Left ventricle myocardium inferior (tissue), 1 donor: ENCODE data around the gene ADCY4. TPM values are rescaled to one million over a fixed set of nuclear protein-coding genes. Genes with fewer than 3 reads are reported as not detected.
A peak's percentile ranks its signal among the peaks of the same experiment; 100 is the strongest.

ENCODE experiments used
- DNase-seq: peaks from one replicate; pipeline ENCODE4 v3.0.0-alpha.2; 2020
- H3K27ac ChIP-seq: fragments of 200-600 bp; replicated peaks from 2 replicates; pipeline ENCODE4 v1.8.0; 2021
- H3K27me3 ChIP-seq: fragments of 200-600 bp; 2 replicates; pipeline ENCODE4 v1.8.0; 2021; ENCODE audit warnings: low read depth
- H3K36me3 ChIP-seq: fragments of 200-600 bp; 2 replicates; pipeline ENCODE4 v1.8.0; 2021
- H3K4me1 ChIP-seq: fragments of 200-600 bp; 2 replicates; pipeline ENCODE4 v1.8.0; 2021
- H3K4me3 ChIP-seq: fragments of 200-600 bp; 2 replicates; pipeline ENCODE4 v1.8.0; 2021; ENCODE audit warnings: mild to moderate bottlenecking, moderate library complexity
- H3K9me3 ChIP-seq: fragments of 200-600 bp; replicated peaks from 2 replicates; pipeline ENCODE4 v1.8.0; 2021
- CTCF ChIP-seq: fragments of 200-600 bp; IDR thresholded peaks from 2 replicates; pipeline ENCODE4 v1.8.0; 2021; ENCODE audit warnings: antibody characterized with exemption, mild to moderate bottlenecking, borderline replicate concordance
- intact Hi-C: fragments of 100-400 bp; cut with micrococcal nuclease; formaldehyde crosslinking; loops from one replicate; pipeline ENCODE4 v1.11.0; 2022
- total RNA-seq: library from RNA; stranded (reverse); fragmentation: NEBNext Ultra II Directional; extraction: Animal tissue kit (Norgen Biotek cat#: 25700); gene quantifications from one replicate; pipeline ENCODE4 v1.2.1, GENCODE V29; 2021
- donor health status: DM: no; HTN: yes; CAD: no; lungs with severe emphysema.

ADCY4 gene
- total RNA-seq, 1 donor from 2014 or later, result 26.6 TPM

- DNase-seq, result peak; percentile 42
- no peak for TF ChIP-seq CTCF
- Histone ChIP-seq H3K4me3 (no peak overlapping the region), H3K9me3 (no peaks in the 10 kb centered on the region), H3K4me1 (peaks cover 47% of the 10 kb centered on the region), H3K27me3 (no peaks in the 10 kb centered on the region), H3K27ac (peak overlapping the region; percentile 30), H3K36me3 (no peaks in the 10 kb centered on the region)
- intact Hi-C loops, result no loop called here
Observed at GRCh38 chr14:24277606-24278321, 57.1 kb downstream of the ADCY4 start.

GRCh38 chr14:24277071-24277470, 57.8 kb downstream of the ADCY4 start:
- Histone ChIP-seq H3K9me3 (no peaks in the 10 kb centered on the region), H3K36me3 (no peaks in the 10 kb centered on the region), H3K4me3 (no peak overlapping the region), H3K27ac (peak overlapping the region; percentile 30), H3K27me3 (no peaks in the 10 kb centered on the region), H3K4me1 (peaks cover 51% of the 10 kb centered on the region)
- intact Hi-C loops, result no loop called here
- no peak for TF ChIP-seq CTCF
- no peak for DNase-seq

DNA sequence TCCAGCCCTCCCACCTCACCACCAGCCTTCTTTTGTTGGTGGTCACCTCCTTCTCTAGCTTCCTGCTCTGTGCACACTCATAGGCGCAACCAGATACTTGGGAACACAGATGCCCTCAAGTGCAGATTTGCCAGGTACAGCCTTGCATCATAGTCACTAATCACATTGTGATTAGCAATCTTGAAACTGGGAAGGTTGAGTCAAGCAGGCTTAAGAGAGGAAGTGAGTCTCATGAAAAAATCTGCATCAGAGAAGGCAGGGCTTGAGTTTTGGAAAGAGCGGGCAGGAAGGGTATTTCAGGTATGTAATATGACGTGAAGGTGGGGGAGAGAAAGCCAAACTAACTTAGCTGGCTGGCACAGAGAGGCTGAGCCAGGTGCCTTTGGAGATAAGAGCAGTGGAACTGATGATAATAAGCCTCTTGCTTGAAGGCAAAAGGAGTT, 60.7 kb downstream of the ADCY4 start:
- no peaks in the 10 kb centered on the region for H3K27me3 ChIP-seq
- peak overlapping the region; percentile 57 for H3K27ac ChIP-seq
- no peak overlapping the region for H3K4me3 ChIP-seq
- intact Hi-C loops, result no loop called here
- H3K9me3 ChIP-seq, result no peaks in the 10 kb centered on the region
- no peak for TF ChIP-seq CTCF
- H3K4me1 ChIP-seq, result peaks cover 44% of the 10 kb centered on the region
- DNase-seq, result no peak
- peaks cover 10% of the 10 kb centered on the region for H3K36me3 ChIP-seq

DNA sequence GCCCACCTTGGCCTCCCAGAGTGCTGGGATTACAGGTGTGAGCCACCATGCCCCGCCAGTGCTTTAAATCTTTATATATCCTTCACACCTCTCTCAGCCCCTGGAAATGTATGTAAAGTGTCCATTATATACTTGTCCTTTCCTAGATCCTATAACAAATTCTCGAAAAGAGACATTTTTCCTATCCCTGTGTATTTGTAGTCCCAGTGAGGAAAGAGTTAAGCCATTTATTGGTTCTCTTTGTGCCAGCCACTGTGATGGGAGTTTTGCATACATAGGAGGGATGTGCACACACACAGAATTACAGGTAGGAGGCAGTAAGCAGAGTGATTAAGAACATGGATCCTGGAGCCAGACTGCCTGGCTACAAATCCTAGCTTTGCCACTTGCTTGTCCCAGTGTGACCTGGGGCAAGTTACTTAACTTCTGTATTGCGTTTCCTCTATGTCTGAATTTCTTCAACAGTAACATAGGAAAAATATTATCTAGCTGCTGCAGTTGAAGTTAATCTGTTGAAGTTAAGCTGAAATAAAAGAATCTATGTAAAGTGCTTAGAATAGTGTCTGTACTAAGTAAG, 61.4 kb downstream of the ADCY4 start:
- intact Hi-C loops, result no loop called here
- TF ChIP-seq CTCF, result no peak
- no peak for DNase-seq
- Histone ChIP-seq H3K9me3 (no peaks in the 10 kb centered on the region), H3K4me1 (peaks cover 38% of the 10 kb centered on the region), H3K36me3 (peaks cover 16% of the 10 kb centered on the region), H3K27ac (peak overlapping the region; percentile 57), H3K27me3 (no peaks in the 10 kb centered on the region), H3K4me3 (no peak overlapping the region)

DNA sequence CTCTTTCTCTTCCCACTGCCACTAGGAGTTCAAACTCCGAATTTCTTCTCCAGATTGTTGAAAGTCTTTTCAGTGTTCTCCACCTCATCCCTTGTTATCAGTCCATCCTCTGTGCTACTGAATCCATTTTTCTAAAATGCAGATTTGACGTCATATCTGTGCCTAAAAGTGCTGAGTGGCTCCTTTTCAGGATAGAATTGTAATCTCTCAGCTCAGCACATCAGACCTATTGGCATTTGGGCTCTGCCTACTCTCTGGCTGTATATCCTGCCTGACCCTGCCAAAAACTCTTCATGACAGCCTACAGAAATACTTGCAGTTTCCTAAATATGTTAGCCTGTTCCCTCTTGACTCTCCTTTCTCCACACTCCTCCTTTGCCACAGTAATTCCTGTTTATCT, 62.4 kb downstream of the ADCY4 start:
- Histone ChIP-seq H3K27ac (no peak overlapping the region), H3K9me3 (no peaks in the 10 kb centered on the region), H3K27me3 (no peaks in the 10 kb centered on the region), H3K4me3 (no peak overlapping the region), H3K4me1 (peaks cover 35% of the 10 kb centered on the region), H3K36me3 (peaks cover 26% of the 10 kb centered on the region)
- DNase-seq, result no peak
- intact Hi-C loops, result no loop called here
- TF ChIP-seq CTCF, result no peak
